PC-3 (cell line): ENCODE data around the gene PRXL2B.

ENCODE experiments used
- CTCF ChIP-seq: fragments of 300-600 bp; sonication (generic); conservative IDR thresholded peaks from 2 replicates; pipeline ENCODE4 v1.5.1; 2017; ENCODE audit warnings: antibody characterized with exemption, low read depth, mild to moderate bottlenecking, low read length
- EZH2 ChIP-seq: fragments of 300-600 bp; sonication (generic); IDR thresholded peaks from one replicate; pipeline ENCODE4 v1.6.1; 2017; ENCODE audit warnings: antibody characterized with exemption, mild to moderate bottlenecking, low read length; ENCODE audit not compliant: unreplicated experiment

- no peak for TF ChIP-seq CTCF
- TF ChIP-seq EZH2 = no peak
Observed at GRCh38 chr1:2593251-2593878, 6.8 kb downstream of the PRXL2B start.
